SK-N-MC (cell line): Measurements from ENCODE around the gene WDR20.

Source experiments
- EZH2 ChIP-seq: fragments of 200-600 bp; sonication (generic); IDR thresholded peaks from one replicate; pipeline ENCODE4 v1.6.1; 2017; ENCODE audit warnings: antibody characterized with exemption
- POLR2AphosphoS5 ChIP-seq: IDR thresholded peaks from 2 replicates; pipeline ENCODE4 v1.6.1; 2012; ENCODE audit warnings: mild to moderate bottlenecking, low read depth, low read length, borderline replicate concordance

GRCh38 chr14:102140750-102141145, 1.1 kb downstream of the WDR20 start:
- no peak for TF ChIP-seq POLR2AphosphoS5
- TF ChIP-seq EZH2, result no peak
